Measurements from ENCODE around the gene TNS3. TPM values are rescaled to one million over a fixed set of nuclear protein-coding genes. Genes with fewer than 3 reads are reported as not detected.

TNS3 gene
- total RNA-seq, 1 experiment from 2014 or later, result 533 TPM

DNA sequence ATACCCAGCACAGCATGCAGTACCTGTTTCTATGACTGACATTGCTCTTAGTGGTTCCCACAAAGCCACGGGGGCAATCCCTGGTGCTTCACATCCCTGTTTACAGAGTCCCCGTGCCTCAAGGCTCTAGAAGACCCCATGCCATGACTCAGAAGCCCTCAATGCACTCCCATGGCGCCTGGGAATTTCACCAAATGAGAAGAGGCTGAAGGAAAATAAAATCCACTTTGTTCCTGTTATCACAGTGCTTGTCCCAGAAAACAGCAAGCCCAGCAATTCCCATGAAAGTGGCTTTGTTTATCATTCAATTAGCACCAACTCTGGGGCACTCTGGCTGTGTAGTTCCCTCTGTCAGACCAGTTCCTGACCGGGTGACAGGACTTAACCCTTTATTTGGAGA, 268.3 kb downstream of the TNS3 start:
- no peak for TF ChIP-seq SIN3A (IDR thresholded peaks at IDR 0.05; ENCODE audit: borderline replicate concordance, insufficient read depth, low read depth, low read length)
- no peak for TF ChIP-seq REST (IDR thresholded peaks at IDR 0.05; ENCODE audit: insufficient read depth in 1 of 2, low read depth in 2 of 2, low read length in 1 of 2)
- no peak; the same call in 1 of the 2 replicates for TF ChIP-seq POLR2AphosphoS5 (IDR thresholded peaks at IDR 0.05; ENCODE audit: low read depth, low read length)
- TF ChIP-seq, protein P1, sequence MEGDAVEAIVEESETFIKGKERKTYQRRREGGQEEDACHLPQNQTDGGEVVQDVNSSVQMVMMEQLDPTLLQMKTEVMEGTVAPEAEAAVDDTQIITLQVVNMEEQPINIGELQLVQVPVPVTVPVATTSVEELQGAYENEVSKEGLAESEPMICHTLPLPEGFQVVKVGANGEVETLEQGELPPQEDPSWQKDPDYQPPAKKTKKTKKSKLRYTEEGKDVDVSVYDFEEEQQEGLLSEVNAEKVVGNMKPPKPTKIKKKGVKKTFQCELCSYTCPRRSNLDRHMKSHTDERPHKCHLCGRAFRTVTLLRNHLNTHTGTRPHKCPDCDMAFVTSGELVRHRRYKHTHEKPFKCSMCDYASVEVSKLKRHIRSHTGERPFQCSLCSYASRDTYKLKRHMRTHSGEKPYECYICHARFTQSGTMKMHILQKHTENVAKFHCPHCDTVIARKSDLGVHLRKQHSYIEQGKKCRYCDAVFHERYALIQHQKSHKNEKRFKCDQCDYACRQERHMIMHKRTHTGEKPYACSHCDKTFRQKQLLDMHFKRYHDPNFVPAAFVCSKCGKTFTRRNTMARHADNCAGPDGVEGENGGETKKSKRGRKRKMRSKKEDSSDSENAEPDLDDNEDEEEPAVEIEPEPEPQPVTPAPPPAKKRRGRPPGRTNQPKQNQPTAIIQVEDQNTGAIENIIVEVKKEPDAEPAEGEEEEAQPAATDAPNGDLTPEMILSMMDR (IDR thresholded peaks at IDR 0.05), result no peak
- TF ChIP-seq TCF7L2 (IDR thresholded peaks at IDR 0.05; ENCODE audit: low read depth, low read length), result no peak
- ChIA-PET POLR2A (interaction anchor here (0.5 kb wide), 1 partner anchor 41 kb away, joined by 3 read pairs; no protein-coding TSS in a partner anchor), CTCF (no interaction called here)
- Histone ChIP-seq H3K9me3 (ENCODE audit: control insufficient read depth, insufficient read depth, low read depth, low read length) (no peaks in the 10 kb centered on the region), H3K4me3 (ENCODE audit: low read depth in 2 of 2, low read length in 2 of 2) (no peak overlapping the region), H3K27ac (ENCODE audit: low read length) (no peak overlapping the region), H3K4me1 (ENCODE audit: control insufficient read depth, insufficient read depth, low read length) (peaks cover 11% of the 10 kb centered on the region), H3K36me3 (ENCODE audit: control insufficient read depth, insufficient read depth, low read length) (peaks cover 35% of the 10 kb centered on the region), H3K27me3 (ENCODE audit: control insufficient read depth, insufficient read depth, low read length) (no peaks in the 10 kb centered on the region)
- ATAC-seq (peak; percentile 5), DNase-seq (ENCODE audit: low read depth, low spot score) (no peak)
- in situ Hi-C loops (cut with HindIII; ENCODE audit: low pct_unique_long_range_greater_than_20kb, low sequenced_read_pairs), result no loop called here
- no TSS peak for BruUV-seq (replicated peaks)
- intact Hi-C loops (cut with micrococcal nuclease; ENCODE audit: unreplicated experiment), result no loop called here

DNA sequence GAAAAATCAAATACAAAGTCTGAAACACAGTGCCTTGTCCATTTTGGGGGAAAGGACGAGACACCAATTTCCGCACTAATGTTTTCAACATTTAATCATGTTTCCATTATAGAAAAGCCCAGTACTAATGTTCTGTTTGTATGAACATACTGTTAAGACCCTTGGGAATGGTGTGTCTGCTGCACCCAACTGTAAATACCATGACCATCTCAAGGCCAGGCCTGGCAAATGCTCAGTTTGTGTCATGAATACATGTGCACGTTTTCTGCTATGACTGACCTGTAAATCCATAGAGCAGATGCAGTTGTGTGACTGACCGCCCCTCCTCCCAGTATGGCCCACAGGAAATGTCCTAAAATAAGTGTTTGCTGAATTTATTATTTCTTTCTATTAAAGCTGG, 270.0 kb downstream of the TNS3 start:
- TF ChIP-seq, protein P1 (IDR thresholded peaks at IDR 0.05), result no peak
- peak; percentile 50; the same call in 1 of the 2 replicates for TF ChIP-seq POLR2AphosphoS5 (IDR thresholded peaks at IDR 0.05; ENCODE audit: low read depth, low read length)
- Histone ChIP-seq H3K9me3 (ENCODE audit: control insufficient read depth, insufficient read depth, low read depth, low read length) (no peaks in the 10 kb centered on the region), H3K36me3 (ENCODE audit: control insufficient read depth, insufficient read depth, low read length) (peaks cover 34% of the 10 kb centered on the region), H3K27me3 (ENCODE audit: control insufficient read depth, insufficient read depth, low read length) (no peaks in the 10 kb centered on the region), H3K4me3 (ENCODE audit: low read depth in 2 of 2, low read length in 2 of 2) (no peak overlapping the region), H3K27ac (ENCODE audit: low read length) (no peak overlapping the region), H3K4me1 (ENCODE audit: control insufficient read depth, insufficient read depth, low read length) (peaks cover 11% of the 10 kb centered on the region)
- no TSS peak for BruUV-seq (replicated peaks)
- ChIA-PET POLR2A (no interaction called here), CTCF (no interaction called here)
- intact Hi-C loops (cut with micrococcal nuclease; ENCODE audit: unreplicated experiment) (no loop called here), in situ Hi-C loops (cut with HindIII; ENCODE audit: low pct_unique_long_range_greater_than_20kb, low sequenced_read_pairs) (no loop called here)
- no peak for ATAC-seq
- no peak for DNase-seq (ENCODE audit: low read depth, low spot score)
